ENCODE data around the gene NDNF. TPM values are rescaled to one million over a fixed set of nuclear protein-coding genes. Genes with fewer than 3 reads are reported as not detected.

The NDNF gene
- total RNA-seq, 1 donor = 0.86 TPM

- TF ChIP-seq, protein P1, sequence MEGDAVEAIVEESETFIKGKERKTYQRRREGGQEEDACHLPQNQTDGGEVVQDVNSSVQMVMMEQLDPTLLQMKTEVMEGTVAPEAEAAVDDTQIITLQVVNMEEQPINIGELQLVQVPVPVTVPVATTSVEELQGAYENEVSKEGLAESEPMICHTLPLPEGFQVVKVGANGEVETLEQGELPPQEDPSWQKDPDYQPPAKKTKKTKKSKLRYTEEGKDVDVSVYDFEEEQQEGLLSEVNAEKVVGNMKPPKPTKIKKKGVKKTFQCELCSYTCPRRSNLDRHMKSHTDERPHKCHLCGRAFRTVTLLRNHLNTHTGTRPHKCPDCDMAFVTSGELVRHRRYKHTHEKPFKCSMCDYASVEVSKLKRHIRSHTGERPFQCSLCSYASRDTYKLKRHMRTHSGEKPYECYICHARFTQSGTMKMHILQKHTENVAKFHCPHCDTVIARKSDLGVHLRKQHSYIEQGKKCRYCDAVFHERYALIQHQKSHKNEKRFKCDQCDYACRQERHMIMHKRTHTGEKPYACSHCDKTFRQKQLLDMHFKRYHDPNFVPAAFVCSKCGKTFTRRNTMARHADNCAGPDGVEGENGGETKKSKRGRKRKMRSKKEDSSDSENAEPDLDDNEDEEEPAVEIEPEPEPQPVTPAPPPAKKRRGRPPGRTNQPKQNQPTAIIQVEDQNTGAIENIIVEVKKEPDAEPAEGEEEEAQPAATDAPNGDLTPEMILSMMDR (IDR thresholded peaks at IDR 0.05; ENCODE audit: insufficient read depth, low read depth, low read length) = no peak
- peak; percentile 13 for DNase-seq (ENCODE audit: low read depth)
- H3K4me3 ChIP-seq (ENCODE audit: low read depth, low read length) = no peak overlapping the region
Observed at GRCh38 chr4:121062521-121062920, 9.8 kb downstream of the NDNF start.

- TF ChIP-seq, protein P1 (IDR thresholded peaks at IDR 0.05; ENCODE audit: insufficient read depth, low read depth, low read length) = no peak
- no peak for DNase-seq (ENCODE audit: low read depth)
- H3K4me3 ChIP-seq (ENCODE audit: low read depth, low read length) = no peak overlapping the region
Observed at GRCh38 chr4:121061861-121062260, 10.5 kb downstream of the NDNF start.

- no peak overlapping the region for H3K4me3 ChIP-seq (ENCODE audit: low read depth, low read length)
- DNase-seq (ENCODE audit: low read depth) = no peak
- TF ChIP-seq, protein P1 (IDR thresholded peaks at IDR 0.05; ENCODE audit: insufficient read depth, low read depth, low read length) = no peak
Observed at GRCh38 chr4:121061215-121061614, 11.1 kb downstream of the NDNF start.

- DNase-seq (ENCODE audit: low read depth) = peak; percentile 30
- TF ChIP-seq, protein P1 (IDR thresholded peaks at IDR 0.05; ENCODE audit: insufficient read depth, low read depth, low read length) = no peak
- no peak overlapping the region for H3K4me3 ChIP-seq (ENCODE audit: low read depth, low read length)
Observed at GRCh38 chr4:121057466-121057922, 14.8 kb downstream of the NDNF start.

GRCh38 chr4:121056066-121056465, 16.3 kb downstream of the NDNF start:
- TF ChIP-seq, protein P1 (IDR thresholded peaks at IDR 0.05; ENCODE audit: insufficient read depth, low read depth, low read length) = no peak
- no peak for DNase-seq (ENCODE audit: low read depth)
- H3K4me3 ChIP-seq (ENCODE audit: low read depth, low read length) = no peak overlapping the region

- no peak for DNase-seq (ENCODE audit: low read depth)
- no peak overlapping the region for H3K4me3 ChIP-seq (ENCODE audit: low read depth, low read length)
- TF ChIP-seq, protein P1 (IDR thresholded peaks at IDR 0.05; ENCODE audit: insufficient read depth, low read depth, low read length) = no peak
Observed at GRCh38 chr4:121054373-121054772, 18.0 kb downstream of the NDNF start.

DNA sequence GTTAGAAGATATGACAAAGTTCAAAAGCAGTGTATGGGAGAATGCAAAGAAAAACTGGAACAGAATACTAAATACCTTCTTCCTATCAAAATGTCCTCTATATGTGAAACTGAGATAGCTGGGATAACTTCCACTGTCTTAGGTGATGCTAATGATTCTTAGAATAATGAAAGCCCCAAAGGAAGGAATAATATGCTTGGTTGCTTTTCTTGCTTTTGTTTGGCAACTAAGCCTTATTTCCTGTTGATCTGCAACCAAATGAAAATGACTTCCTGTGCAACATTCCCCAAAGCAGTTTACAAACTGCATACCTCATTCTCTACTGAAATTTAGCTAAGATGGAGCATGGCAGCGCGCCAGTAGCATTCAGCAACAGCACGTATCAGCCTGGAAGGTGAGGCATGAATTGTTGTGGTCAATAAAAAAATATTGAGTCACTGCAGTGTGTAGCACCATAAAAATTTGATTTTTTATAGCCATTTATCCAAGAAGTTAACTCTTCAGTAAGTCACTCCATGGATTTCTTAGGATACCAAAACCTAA, 18.7 kb downstream of the NDNF start:
- H3K4me3 ChIP-seq (ENCODE audit: low read depth, low read length) = no peak overlapping the region
- TF ChIP-seq, protein P1 (IDR thresholded peaks at IDR 0.05; ENCODE audit: insufficient read depth, low read depth, low read length) = no peak
- DNase-seq (ENCODE audit: low read depth) = no peak

All from fibroblast of villous mesenchyme (primary cell).